ENCODE results near the gene FKBP15.
"Not testable (repeated sequence)": the region's sequence is repeated elsewhere in the genome, so short reads cannot be mapped to it uniquely, and the experiment has no call there.

FKBP15 gene, protein sequence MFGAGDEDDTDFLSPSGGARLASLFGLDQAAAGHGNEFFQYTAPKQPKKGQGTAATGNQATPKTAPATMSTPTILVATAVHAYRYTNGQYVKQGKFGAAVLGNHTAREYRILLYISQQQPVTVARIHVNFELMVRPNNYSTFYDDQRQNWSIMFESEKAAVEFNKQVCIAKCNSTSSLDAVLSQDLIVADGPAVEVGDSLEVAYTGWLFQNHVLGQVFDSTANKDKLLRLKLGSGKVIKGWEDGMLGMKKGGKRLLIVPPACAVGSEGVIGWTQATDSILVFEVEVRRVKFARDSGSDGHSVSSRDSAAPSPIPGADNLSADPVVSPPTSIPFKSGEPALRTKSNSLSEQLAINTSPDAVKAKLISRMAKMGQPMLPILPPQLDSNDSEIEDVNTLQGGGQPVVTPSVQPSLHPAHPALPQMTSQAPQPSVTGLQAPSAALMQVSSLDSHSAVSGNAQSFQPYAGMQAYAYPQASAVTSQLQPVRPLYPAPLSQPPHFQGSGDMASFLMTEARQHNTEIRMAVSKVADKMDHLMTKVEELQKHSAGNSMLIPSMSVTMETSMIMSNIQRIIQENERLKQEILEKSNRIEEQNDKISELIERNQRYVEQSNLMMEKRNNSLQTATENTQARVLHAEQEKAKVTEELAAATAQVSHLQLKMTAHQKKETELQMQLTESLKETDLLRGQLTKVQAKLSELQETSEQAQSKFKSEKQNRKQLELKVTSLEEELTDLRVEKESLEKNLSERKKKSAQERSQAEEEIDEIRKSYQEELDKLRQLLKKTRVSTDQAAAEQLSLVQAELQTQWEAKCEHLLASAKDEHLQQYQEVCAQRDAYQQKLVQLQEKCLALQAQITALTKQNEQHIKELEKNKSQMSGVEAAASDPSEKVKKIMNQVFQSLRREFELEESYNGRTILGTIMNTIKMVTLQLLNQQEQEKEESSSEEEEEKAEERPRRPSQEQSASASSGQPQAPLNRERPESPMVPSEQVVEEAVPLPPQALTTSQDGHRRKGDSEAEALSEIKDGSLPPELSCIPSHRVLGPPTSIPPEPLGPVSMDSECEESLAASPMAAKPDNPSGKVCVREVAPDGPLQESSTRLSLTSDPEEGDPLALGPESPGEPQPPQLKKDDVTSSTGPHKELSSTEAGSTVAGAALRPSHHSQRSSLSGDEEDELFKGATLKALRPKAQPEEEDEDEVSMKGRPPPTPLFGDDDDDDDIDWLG

DNA sequence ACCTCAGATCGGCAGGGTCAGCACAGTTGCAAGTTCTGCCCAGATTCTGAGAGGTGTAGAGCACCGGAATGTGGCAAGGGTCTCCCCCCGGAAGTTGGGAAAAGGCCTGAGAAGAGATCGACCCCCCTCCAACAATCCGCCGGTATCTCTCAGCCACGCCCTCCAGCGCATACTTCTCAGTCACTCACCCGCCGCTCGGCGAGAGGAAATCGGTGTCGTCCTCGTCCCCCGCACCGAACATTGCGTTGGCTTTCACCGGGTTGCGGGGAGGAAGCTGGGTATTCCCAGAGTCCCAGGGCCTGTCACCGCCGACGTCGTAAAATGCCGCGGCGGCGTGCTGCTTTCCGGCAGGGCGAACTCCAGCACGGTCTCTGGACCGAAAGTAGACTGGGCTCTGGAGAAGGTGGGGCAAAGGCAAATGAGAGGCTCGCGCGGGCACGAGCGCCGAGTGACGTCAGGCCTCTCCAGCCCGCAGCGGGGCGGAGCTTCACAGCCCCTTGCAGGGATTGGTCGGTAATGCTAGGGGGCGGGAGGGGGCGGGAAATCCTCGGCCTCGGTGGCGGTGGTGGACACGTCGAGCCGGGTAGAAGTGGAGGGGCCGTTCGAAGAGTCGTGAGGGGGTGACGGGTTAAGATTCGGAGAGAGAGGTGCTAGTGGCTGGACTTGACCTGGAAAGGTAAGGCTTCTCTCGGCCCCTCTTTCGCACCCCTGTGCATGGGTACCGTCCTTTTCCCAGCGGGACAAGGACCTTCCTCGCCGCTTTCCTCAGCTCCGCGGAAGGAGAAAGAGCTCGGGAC is at the start of gene FKBP15, which contains the start of gene SLC31A1:
Gene FKBP15 (minus strand): TSS at position 275 of the 797 bp plus-strand sequence. CDS start 34 bp downstream, at position 241.
Gene SLC31A1 (plus strand): TSS at position 542 of the 797 bp plus-strand sequence. CDS start 34,605 bp downstream, outside the sequence.
- peak; percentile 97 for DNase-seq

DNA sequence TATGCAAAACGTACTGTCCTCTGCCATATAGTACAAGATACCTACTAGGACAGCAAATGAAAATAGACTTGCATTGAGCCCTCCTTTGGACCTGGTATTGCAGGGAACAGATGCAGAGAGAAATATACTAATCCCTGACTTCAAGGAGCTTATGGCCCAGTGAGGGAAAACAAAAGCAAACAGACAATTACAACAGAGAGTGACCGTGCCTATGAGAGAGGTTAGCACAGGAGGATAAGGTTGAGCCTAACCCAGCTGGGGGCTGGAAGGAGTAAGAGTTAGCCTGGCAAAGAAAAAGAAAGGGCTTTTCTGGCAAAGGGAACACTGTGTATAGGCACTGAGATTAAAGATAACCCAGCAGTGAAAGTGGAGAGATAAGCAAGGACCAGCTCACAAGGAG is 48.8 kb upstream of the FKBP15 start:
- no peak for DNase-seq

DNA sequence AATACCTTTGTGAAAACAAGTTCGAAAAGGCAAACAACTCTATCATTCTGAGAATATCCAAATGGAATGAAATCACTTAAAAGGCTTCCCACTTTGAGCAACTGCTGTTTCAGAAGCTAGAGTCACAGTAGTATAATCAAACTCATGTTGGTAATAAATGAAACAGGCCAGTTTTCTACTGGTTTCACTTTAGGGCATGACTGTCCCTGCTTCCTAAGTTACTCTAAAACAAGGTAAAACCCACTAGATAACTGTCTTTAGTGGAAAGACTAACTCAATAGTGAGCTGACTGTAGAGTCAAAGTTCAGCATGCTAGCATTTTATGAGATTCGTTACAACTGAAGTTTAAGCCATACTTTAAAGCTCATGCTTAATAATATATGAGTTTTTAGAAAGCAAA is 48.3 kb upstream of the FKBP15 start:
- DNase-seq = no peak

DNA sequence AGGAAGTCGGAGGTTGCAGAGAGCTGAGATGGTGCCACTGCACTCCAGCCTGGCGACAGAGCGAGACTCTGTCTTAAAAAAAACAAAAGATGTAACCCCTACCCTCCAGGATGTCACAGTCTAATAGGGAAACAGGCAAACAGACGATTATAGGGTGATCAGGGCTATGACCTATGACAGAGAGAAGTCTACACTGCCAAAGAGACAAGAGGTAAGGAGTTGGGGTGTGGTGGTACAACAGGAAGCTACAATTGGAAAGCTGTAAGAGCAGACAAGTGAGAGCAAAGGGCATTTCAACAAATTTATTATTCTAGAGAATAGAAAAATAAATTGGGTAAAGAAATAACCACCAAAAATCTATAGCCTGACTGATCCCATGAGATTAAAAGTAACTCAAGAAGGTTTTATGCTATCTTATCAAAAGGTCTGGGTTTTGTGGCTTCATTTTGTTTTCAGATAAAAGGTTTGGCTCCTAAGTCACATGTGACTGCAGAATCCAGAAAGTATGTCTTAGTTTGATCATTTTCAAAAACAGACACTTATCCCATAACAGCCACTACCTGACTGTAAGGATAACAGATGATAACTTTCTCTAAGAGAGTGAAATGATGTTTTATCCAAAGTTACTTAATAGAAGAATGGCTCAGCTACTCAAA is 47.0 kb upstream of the FKBP15 start:
- DNase-seq = no peak

DNA sequence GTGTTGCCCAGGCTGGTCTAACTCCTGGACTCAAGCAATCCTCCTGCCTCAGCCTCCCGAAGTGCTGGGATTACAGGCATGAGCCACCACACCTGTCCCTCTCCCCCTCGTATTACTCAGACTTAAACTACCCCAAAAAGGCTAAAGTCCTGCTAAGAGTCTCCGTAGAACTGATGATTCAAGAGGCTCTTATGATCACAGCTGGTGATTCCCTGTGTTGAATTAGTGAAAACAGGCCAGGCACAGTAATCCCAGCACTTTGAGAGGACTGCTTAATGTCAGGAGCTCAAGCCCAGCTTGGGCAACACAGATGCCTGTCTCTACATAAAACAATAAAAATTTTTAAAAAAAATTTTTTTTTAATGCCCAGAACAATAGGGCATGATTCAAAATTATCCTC is 45.1 kb upstream of the FKBP15 start:
- no peak for DNase-seq

DNA sequence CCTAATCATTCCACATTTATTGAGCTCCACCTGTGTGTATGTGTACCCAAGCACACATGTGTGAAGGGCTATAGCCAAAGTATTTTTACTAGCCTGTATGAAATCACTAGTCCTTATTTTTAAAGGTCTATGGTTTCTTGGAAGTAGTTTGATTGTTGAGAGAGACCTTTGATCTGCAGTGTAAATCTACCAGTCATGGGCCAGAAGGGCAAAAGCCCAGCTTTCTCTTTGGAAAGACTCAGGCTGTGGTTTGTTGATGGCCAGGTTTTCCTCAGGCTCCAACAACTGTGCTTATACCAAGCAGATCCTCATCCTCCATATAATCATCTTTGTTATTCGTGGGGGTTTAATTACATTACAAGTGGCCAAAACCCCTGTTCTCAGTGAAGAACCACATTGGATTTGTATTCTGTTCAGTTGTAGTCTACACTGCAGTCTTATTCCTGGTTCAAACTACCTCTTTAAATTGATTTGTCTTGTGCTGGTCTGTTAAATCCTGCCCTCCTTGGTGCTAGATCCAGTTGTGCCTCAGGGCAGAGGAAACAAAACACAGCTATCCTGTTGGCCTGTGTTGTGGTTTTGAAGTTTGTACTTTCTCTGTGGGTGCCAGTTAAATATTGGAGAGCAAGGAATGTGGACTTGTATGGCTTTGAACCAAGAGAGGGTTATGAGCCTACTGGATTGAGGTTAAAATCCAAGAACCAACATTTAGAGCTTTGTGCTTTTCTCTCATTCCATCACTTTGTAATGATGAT is 41.0 kb upstream of the FKBP15 start:
- DNase-seq = no peak

DNA sequence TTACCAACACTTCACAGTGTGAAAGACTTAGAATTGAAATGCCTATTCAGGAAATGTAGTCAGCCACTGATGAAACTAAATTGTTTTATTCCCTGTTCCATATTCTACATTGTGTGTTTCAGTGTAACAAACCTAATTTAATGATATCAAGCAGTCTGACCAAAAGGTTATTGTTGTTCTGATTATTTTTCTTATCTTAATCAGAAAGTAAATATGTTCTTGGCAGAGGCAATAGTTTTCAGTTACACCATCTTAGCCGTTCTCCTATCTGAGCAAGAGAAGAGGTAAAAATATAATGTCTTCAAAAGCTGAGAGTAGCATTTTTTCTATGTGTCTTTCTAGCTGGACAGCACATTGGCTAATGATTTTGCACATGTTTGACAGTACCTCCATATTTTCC is 37.2 kb upstream of the FKBP15 start:
- no peak for DNase-seq

DNA sequence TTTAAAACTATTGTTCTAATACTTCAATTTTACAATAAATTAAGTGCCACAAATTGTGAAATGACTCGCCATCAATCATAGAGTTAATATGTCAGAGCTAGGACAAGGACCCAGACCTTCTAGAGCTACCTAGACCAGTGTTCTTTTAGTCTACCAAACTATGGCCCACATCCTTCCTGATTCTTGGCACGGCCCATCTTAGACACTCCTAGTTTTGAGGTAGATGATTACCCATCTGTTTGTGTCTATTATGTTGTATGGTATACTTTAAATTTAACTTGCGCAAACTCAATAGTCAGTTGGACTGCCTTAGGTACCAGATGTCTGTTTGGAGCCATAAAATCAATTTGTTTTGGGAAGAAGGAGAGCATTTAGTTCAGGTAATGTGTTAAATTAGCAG is 36.8 kb upstream of the FKBP15 start:
- no peak for DNase-seq

DNA sequence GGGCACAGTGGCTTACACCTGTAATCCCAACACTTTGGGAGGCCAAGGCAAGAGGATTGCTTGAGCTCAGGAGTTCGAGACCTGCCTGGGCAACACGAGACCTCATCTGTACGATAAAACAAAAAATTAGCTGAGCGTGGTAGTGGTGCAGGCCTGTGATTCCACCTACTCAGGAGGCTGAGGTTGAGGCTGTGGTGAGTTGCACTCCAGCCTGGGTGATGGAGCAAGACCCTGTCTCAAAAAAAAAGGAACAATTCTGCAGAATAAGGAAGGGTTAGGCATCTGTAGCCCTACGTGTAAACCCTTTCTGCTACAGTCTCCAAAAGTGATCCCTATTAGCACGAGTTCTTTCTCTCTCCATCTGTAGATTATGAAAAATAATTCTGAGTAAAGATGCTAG is 34.4 kb upstream of the FKBP15 start:
- no peak for DNase-seq

DNA sequence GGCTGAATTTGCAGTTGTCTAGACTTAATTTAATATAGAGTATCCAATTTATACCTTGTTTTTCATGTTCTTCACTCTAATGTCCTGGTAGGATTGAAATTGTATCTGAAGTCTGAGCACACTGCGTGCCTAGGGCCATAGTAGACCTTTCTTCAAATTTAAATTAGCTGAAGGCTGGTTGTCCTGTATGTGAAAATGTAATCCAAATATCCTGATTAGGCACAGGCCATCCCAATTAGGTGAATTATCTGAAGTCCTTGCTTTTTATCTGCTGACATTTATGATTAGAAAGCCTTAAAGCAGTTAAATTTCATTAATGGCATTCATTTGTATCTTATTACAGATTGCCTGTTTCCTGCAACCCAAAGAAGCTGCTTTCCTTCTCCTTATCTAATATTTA is 33.9 kb upstream of the FKBP15 start:
- DNase-seq = no peak

DNA sequence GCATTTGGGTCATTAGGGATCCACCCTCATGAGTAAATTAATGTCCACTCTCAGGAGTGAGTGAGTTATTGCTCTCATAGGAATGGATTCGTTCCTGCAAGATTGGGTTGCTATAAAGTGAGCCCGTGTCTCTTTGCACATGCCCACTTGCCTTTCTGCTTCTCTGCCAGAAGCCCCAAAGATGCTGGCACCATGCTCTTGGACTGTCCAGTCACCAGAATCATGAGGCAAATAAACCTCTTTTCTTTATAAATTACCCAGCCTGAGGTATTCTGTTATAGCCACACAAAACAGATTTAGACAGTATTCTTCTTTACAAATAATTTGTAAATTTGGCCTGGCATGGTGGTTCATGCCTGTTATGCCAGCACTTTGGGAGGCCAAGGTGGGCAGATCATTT is 29.7 kb upstream of the FKBP15 start:
- DNase-seq = no peak

DNA sequence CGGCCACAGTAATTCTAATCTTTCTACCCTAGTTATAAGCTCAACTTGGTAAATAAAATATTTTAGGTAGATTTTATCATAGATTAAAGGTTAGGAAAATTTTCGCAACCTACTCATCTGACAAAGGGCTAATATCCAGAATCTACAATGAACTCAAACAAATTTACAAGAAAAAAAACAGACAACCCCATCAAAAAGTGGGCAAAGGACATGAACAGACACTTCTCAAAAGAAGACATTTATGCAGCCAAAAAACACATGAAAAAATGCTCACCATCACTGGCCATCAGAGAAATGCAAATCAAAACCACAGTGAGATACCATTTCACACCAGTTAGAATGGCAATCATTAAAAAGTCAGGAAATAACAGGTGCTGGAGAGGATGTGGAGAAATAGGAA is 28.6 kb upstream of the FKBP15 start:
- not testable (repeated sequence) for DNase-seq

DNA sequence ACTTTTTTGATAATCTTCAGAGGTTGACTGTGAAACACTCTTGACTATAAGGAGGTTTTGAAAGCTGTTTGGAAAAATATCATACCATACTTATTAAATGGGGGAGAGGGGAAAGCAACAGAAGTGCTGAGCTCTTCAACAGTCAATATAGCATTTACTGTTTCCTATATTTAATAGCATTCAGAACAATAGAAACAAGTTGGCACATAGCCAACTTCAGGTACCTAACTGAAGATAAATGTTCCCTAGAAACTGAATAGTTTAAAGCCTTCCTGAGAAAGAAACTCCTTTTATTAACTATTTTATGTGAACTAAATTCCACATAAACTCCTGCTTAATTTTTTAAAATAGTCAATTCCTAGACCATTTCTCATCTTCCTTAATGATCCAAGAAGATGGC is 26.6 kb upstream of the FKBP15 start:
- no peak for DNase-seq

DNA sequence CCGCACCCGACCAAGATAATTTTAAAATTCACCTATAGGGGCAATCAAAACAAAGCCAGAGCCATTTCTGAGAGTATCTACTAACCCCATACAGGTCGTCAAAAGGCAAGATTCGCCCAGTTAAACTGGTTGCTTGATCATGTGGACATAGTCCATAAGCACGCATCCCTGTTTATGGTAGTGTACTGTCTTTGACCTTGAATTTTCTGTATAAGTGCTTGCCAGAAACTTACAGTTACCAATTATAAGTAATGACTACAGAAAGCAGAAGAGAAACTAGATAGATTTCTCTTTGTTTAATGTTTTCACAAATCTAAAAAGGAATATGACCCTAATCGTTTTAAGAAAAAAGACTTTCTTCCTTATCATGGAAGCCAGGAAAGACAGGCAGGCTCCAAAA is 25.9 kb upstream of the FKBP15 start:
- no peak for DNase-seq

DNA sequence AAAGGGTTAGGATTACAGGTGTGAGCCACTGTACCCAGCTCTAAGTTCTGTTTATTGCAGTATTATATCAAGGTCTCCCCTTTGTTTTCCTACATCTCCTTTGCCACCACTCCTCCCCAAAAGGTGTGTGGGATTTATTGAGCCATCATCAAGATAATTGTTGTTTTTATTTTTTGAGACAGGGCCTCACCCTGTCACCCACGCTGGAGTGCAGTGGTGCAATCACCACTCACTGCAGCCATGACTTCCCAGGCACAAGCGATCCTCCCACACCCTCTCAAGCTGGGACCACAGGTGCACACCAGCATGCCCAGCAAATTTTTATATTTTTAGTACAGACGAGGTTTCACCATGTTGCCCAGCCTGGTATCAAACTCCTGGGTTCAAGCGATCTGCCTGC is 24.8 kb upstream of the FKBP15 start:
- no peak for DNase-seq

DNA sequence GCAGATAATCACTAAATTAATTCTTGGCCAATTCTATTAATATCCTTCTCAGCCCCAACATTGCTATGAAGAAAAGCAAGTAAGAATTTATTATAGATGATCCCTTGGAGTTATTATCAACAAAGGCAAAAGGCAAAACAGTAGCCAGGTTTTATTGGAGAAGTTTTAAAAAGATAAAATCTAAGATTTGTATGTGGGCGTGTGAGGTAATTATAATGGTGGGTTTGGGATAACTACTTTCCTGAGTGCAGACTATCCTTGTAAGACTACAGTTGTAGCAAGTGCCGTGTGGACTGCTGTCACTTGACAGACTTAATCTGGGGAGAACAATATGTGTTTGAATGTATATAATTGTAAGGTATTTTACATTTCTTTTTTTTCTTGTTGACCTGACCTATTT is 23.5 kb upstream of the FKBP15 start:
- no peak for DNase-seq

DNA sequence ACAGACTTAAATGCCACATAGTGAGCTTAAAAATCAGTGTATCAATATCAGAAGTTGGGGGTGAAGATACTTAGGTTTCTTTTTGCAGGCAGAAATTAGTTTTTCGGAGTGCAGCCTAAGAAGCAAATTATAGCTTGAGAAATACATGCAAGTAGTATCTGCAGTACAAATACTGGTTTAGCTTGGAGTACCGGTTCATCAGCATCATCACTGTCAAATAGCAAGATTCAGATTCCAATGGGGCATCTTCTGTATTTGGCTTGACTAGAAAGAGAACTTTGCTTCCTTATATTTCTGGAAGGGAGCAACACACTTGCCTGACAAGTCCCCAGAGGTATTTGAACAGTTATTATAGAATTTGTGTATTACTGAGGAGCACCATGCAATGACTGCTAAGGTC is 20.1 kb upstream of the FKBP15 start:
- no peak for DNase-seq

DNA sequence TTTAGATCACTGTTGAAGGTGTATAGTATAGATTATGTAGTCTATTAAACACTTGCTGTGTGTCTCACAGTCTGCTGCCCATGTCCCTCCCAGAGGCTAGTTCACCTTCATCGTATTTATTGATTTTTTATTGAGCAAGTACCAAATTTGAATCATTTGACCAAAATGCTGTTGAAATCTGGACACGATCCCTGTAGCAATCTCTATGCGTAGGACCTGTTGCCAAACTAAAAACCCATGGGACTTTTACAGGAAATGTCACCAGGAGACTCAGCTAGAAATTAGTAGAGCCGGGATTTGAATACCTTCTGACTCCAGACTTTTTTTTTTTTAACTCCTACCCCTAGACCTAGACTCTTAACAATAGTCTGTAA is 17.8 kb upstream of the FKBP15 start:
- no peak for DNase-seq

DNA sequence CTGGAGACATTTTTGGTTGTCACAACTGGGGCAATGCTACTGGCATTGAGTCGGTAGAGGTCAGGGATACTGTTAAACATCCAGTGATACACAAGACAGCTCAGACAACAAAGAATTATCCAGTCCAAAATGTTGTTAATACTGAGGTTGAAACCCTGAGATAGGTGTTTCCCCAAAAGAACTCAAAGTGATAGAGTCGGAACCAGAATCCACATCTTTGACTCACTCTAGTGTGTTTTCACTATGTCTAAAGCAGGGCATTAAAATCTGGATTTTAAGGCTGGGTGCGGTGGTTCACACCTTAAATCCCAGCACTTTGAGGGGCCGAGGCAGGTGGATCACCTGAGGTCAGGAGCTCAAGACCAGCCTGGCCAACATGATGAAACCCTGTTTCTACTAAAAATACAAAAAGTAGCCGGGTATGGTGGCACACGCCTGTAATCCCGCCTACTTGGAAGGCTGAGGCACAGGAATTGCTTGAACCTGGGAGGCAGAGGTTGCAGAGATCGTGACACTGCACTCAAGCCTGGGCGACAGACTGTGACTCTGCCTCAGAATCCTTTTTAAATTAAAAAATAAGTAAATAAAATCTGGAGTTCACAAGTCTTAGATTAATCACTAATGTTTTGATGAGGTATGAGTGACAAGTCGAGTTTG is 17.3 kb upstream of the FKBP15 start:
- no peak for DNase-seq

DNA sequence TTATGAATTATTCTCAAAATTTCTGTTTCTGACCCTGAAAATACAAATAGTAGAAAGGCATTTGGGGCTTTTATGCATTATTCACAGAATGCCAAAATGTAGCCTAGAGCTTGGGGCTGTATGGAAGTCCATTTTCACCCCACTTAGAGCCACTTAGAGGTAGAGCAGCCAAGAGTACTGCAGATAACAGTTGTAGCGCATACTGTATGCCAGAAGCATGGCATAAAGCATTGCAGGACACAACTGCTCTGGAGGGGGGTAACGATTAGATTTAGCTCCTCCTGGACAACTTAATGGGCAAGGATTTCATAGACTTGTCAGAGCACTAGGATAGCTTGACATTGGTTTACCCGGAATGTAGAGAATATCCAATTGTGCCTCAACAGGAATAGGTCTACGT is 15.9 kb upstream of the FKBP15 start:
- DNase-seq = no peak

Measured in CD4-positive, alpha-beta T cell treated with Interleukin-6 for 4 hours (primary cell).